Jurkat, Clone E6-1 (cell line): ENCODE results near the gene FAM83D.
A peak's percentile ranks its signal among the peaks of the same experiment; 100 is the strongest.
"Not testable (repeated sequence)": the region's sequence is repeated elsewhere in the genome, so short reads cannot be mapped to it uniquely, and the experiment has no call there.

ENCODE experiments used
- DNase-seq: peaks from one replicate; pipeline ENCODE4 v3.0.0-alpha.2; 2011; ENCODE audit warnings: low read depth, low spot score
- H3K4me3 ChIP-seq: 2 replicates; pipeline ENCODE4 v1.5.1; 2011; ENCODE audit warnings: mild to moderate bottlenecking, low read length, control low read depth, moderate library complexity

The FAM83D gene

GRCh38 chr20:38986663-38987062 lies 60.4 kb downstream of the FAM83D start:
- no peak for DNase-seq
- no peak overlapping the region for H3K4me3 ChIP-seq

GRCh38 chr20:38987777-38988176 lies 61.6 kb downstream of the FAM83D start:
- no peak for DNase-seq
- H3K4me3 ChIP-seq = no peak overlapping the region

- H3K4me3 ChIP-seq = no peak overlapping the region
- DNase-seq = no peak
Measured at GRCh38 chr20:38990728-38991127, 64.5 kb downstream of the FAM83D start.

GRCh38 chr20:38991814-38992704 lies 65.8 kb downstream of the FAM83D start:
- no peak overlapping the region for H3K4me3 ChIP-seq
- peak; percentile 17 for DNase-seq

- H3K4me3 ChIP-seq = no peak overlapping the region
- no peak for DNase-seq
Measured at GRCh38 chr20:38995536-38996044, 69.4 kb downstream of the FAM83D start.

GRCh38 chr20:38996866-38997265 lies 70.6 kb downstream of the FAM83D start:
- DNase-seq, H3K4me3 ChIP-seq: not testable (repeated sequence)

GRCh38 chr20:38997622-38998021 lies 71.4 kb downstream of the FAM83D start:
- DNase-seq = peak; percentile 46
- H3K4me3 ChIP-seq = no peak overlapping the region

- H3K4me3 ChIP-seq = no peak overlapping the region
- DNase-seq = no peak
Measured at GRCh38 chr20:38999217-38999616, 73.0 kb downstream of the FAM83D start.

- DNase-seq = no peak
- H3K4me3 ChIP-seq = no peak overlapping the region
Measured at GRCh38 chr20:38999965-39000910, 74.0 kb downstream of the FAM83D start.
